ENCODE results near the gene ZFP36. TPM values are rescaled to one million over a fixed set of nuclear protein-coding genes. Genes with fewer than 3 reads are reported as not detected.

The ZFP36 gene
- total RNA-seq, 1 donor from 2014 or later, result 3.1 TPM

DNA sequence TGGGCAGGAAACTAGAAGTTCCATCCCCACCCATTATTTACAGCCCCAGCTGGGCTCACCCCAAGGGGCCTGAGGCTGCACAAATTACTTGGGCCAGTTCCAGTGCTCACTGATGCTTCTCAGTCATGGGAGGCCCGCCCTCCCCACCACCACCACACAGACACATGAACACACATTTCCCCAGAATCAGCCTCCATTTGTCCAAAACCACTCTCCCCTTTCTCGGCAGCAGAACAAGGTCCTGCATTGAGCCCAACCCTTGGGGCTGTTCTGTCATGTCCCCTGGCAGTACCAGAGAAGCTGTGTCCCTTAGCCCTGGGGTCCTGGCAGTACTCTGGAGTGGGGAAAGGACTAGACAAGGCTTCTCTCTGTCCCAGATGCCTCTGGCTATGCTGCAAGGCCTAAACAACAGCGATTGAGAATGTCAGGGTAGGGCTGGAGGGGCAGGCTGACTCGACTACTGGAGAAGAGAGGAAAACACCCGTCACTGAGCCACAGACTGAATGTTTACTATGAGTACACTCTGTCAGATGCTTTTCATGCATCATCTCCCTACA, 42.7 kb upstream of the ZFP36 start:
- no peak for DNase-seq
- Mint-ChIP-seq H3K9me3 (ENCODE audit: unreplicated experiment) (peaks cover 1% of the 10 kb centered on the region), H3K4me1 (ENCODE audit: low read depth, unreplicated experiment) (no peaks in the 10 kb centered on the region), H3K27me3 (ENCODE audit: unreplicated experiment) (no peaks in the 10 kb centered on the region), H3K4me3 (ENCODE audit: unreplicated experiment) (no peak overlapping the region), H3K27ac (ENCODE audit: unreplicated experiment) (no peak overlapping the region), H3K36me3 (ENCODE audit: unreplicated experiment) (peaks cover 6% of the 10 kb centered on the region)
- no peak for TF ChIP-seq CTCF (IDR thresholded peaks at IDR 0.05; ENCODE audit: partially characterized antibody, unreplicated experiment)

DNA sequence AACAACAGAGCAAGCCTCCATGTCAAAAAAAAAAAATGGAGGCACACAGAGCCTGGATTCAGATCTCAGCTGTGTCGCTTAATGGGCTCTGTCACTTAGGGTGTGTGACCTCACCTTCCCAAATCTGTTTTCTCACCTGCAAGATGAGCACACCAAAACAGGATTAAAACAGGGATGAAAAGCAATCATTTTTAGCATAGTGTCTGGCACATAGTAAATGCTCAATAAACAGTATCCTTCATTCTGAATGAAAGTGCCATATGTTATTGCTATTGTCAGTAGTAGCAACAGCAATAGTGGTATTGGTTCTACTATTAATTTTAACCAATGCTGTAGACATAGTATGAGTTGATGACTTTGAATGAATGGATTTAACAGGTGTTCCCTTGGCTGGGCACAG, 41.1 kb upstream of the ZFP36 start:
- no peak for TF ChIP-seq CTCF (IDR thresholded peaks at IDR 0.05; ENCODE audit: partially characterized antibody, unreplicated experiment)
- Mint-ChIP-seq H3K4me3 (ENCODE audit: unreplicated experiment) (no peak overlapping the region), H3K4me1 (ENCODE audit: low read depth, unreplicated experiment) (no peaks in the 10 kb centered on the region), H3K27ac (ENCODE audit: unreplicated experiment) (no peak overlapping the region), H3K27me3 (ENCODE audit: unreplicated experiment) (no peaks in the 10 kb centered on the region), H3K36me3 (ENCODE audit: unreplicated experiment) (peaks cover 6% of the 10 kb centered on the region), H3K9me3 (ENCODE audit: unreplicated experiment) (no peaks in the 10 kb centered on the region)
- no peak for DNase-seq

DNA sequence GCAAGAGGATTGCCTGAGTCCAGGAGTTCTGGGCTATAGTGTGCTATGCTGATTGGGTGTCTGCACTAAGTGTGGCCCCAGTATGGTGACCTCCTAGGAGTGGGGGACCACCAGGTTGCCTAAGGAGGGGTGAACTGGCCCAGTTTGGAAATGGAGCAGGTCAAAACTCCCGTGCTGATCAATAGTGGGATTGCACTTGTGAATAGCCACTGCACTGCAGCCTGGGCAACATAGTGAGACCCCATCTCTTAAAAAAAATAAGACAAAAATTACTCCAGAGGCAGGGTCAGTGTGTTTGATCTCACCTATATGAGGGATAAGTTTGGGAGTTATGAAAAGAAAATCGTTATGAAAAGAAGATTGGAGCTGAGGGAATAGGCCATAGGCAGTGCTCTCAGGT, 37.4 kb upstream of the ZFP36 start:
- H3K27me3 Mint-ChIP-seq (ENCODE audit: unreplicated experiment), result peaks cover 4% of the 10 kb centered on the region
- no peak overlapping the region for H3K27ac Mint-ChIP-seq (ENCODE audit: unreplicated experiment)
- no peak overlapping the region for H3K4me3 Mint-ChIP-seq (ENCODE audit: unreplicated experiment)
- peaks cover 5% of the 10 kb centered on the region for H3K9me3 Mint-ChIP-seq (ENCODE audit: unreplicated experiment)
- TF ChIP-seq CTCF (IDR thresholded peaks at IDR 0.05; ENCODE audit: partially characterized antibody, unreplicated experiment), result no peak
- no peak for DNase-seq
- H3K4me1 Mint-ChIP-seq (ENCODE audit: low read depth, unreplicated experiment), result no peaks in the 10 kb centered on the region
- peaks cover 9% of the 10 kb centered on the region for H3K36me3 Mint-ChIP-seq (ENCODE audit: unreplicated experiment)

DNA sequence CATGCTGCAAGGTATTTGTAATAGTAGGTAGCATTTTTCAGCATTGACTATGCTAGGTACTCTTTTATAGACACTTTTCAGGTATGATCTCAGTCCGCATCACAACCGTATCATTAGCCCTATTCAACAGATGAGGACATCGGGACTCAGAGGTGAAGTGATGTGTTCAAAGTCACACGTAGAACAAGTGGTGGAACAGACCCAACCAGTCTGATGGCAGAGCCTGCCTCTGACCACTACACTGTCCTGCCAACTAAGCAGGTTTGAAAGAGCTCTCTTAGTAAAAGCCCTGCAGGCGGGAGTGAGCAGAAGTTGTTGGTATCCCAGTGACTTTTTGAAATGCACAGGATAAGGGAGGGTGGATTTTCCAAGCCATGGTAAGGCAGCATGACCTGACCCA, 35.9 kb upstream of the ZFP36 start:
- TF ChIP-seq CTCF (IDR thresholded peaks at IDR 0.05; ENCODE audit: partially characterized antibody, unreplicated experiment), result no peak
- Mint-ChIP-seq H3K27ac (ENCODE audit: unreplicated experiment) (no peak overlapping the region), H3K27me3 (ENCODE audit: unreplicated experiment) (peaks cover 4% of the 10 kb centered on the region), H3K4me1 (ENCODE audit: low read depth, unreplicated experiment) (no peaks in the 10 kb centered on the region), H3K9me3 (ENCODE audit: unreplicated experiment) (peaks cover 5% of the 10 kb centered on the region), H3K36me3 (ENCODE audit: unreplicated experiment) (peaks cover 3% of the 10 kb centered on the region), H3K4me3 (ENCODE audit: unreplicated experiment) (no peak overlapping the region)
- no peak for DNase-seq

- H3K36me3 Mint-ChIP-seq (ENCODE audit: unreplicated experiment), result peaks cover 8% of the 10 kb centered on the region
- H3K4me1 Mint-ChIP-seq (ENCODE audit: low read depth, unreplicated experiment), result no peaks in the 10 kb centered on the region
- no peak overlapping the region for H3K4me3 Mint-ChIP-seq (ENCODE audit: unreplicated experiment)
- no peak overlapping the region for H3K27ac Mint-ChIP-seq (ENCODE audit: unreplicated experiment)
- no peak for DNase-seq
- TF ChIP-seq CTCF (IDR thresholded peaks at IDR 0.05; ENCODE audit: partially characterized antibody, unreplicated experiment), result no peak
- peaks cover 7% of the 10 kb centered on the region for H3K9me3 Mint-ChIP-seq (ENCODE audit: unreplicated experiment)
- peaks cover 6% of the 10 kb centered on the region for H3K27me3 Mint-ChIP-seq (ENCODE audit: unreplicated experiment)
Observed at GRCh38 chr19:39372047-39372802, 34.4 kb upstream of the ZFP36 start.

Data from glutamatergic neuron (in vitro differentiated cells).